Stomach (tissue), 9 donors: ENCODE data around the gene TNFRSF6B. TPM values are rescaled to one million over a fixed set of nuclear protein-coding genes. Genes with fewer than 3 reads are reported as not detected.

Source experiments
- DNase-seq, 2 donors: peaks; one replicate each; pipeline versions ENCODE4 v3.0.0 to v3.0.0-alpha.2; 2013 to 2019
- H3K27ac ChIP-seq, 5 donors: fragments of 200-600 bp in 4 of 5; sonication (generic) in 4 of 5; one replicate each; pipeline ENCODE4 v1.5.1; 2013 to 2019; ENCODE audit warnings: mild to moderate bottlenecking in 1 of 5, moderate library complexity in 1 of 5
- H3K27me3 ChIP-seq, 3 donors: fragments of 200-600 bp; sonication (generic); one replicate each; pipeline ENCODE4 v1.5.1; 2017 to 2019; ENCODE audit warnings: mixed run types in 1 of 3
- H3K36me3 ChIP-seq, 4 donors: fragments of 200-600 bp; sonication (generic); 1 replicate in 3 of 4; 2 replicates in 1 of 4; pipeline ENCODE4 v1.5.1; 2016 to 2019
- H3K4me1 ChIP-seq, 4 donors: fragments of 200-600 bp; sonication (generic); one replicate each; pipeline ENCODE4 v1.5.1; 2016 to 2019
- H3K4me3 ChIP-seq, 4 donors: fragments of 200-600 bp; sonication (generic) in 3 of 4; one replicate each; pipeline ENCODE4 v1.5.1; 2016 to 2019; ENCODE audit warnings: mild to moderate bottlenecking in 1 of 4
- H3K9me3 ChIP-seq, 4 donors: fragments of 200-600 bp; sonication (generic); one replicate each; pipeline ENCODE4 v1.5.1; 2016 to 2019
- EP300 ChIP-seq: sonication (generic); formaldehyde crosslinking; IDR thresholded peaks from one replicate; pipeline ENCODE4 v1.6.1; 2017; ENCODE audit warnings: antibody characterized with exemption
- POLR2A ChIP-seq, 4 donors: fragments of 450-650 bp; IDR thresholded peaks; one replicate each; pipeline ENCODE4 v1.6.1; 2016; ENCODE audit warnings: antibody characterized with exemption in 4 of 4, control low read depth in 2 of 4, mild to moderate bottlenecking in 1 of 4, moderate library complexity in 1 of 4
- POLR2AphosphoS5 ChIP-seq, 3 donors: sonication (generic); formaldehyde crosslinking; IDR thresholded peaks; one replicate each; pipeline ENCODE4 v1.6.1; 2016; ENCODE audit warnings: antibody characterized with exemption in 3 of 3
- WGBS, 5 donors: extraction: QIAGEN DNeasy Blood & Tissue Kit in 3 of 5; methylation state at CpG; one replicate each; pipeline versions ENCODE4 v1.1.5 to v1.1.7; 2013 to 2018; 5-methylcytosine and 5-hydroxymethylcytosine counted together
- intact Hi-C: fragments of 100-400 bp; cut with DNase I; formaldehyde crosslinking; loops from one replicate; pipeline ENCODE4 v1.15.1; 2023; ENCODE audit warnings: low total_unique reads
- polyA plus RNA-seq, 3 donors: library from polyadenylated mRNA; stranded (reverse); fragments of 200-250 nt; gene quantifications; one replicate each; pipeline ENCODE4 v1.2.3, GENCODE V29; 2013
- total RNA-seq, 5 donors: library from RNA; depleted of rRNA; stranded (reverse); fragments of >200 nt; gene quantifications; one replicate each; pipeline versions ENCODE4 v1.1.0 to v1.2.3, GENCODE V29; 2014 to 2016
- TF ChIP-seq, protein P1 (sequence below), 7 experiments: fragments of 450-650 bp in 4 of 7; fragments of 200-600 bp in 3 of 7; sonication (generic) in 3 of 7; IDR thresholded peaks; one replicate each; pipeline ENCODE4 v1.5.1; 2016 to 2019; ENCODE audit warnings: antibody characterized with exemption in 7 of 7, control low read depth in 2 of 7, mild to moderate bottlenecking in 1 of 7
- donor health status: healthy with polysubstance abuse.
- donor health status: Bipolar disorder and iron deficiency.
- donor health status: healthy.

TNFRSF6B gene
- total and polyA plus RNA-seq, 8 donors, result 1.1 to 26.2 (median 8.5) TPM; not detected in 1

DNA sequence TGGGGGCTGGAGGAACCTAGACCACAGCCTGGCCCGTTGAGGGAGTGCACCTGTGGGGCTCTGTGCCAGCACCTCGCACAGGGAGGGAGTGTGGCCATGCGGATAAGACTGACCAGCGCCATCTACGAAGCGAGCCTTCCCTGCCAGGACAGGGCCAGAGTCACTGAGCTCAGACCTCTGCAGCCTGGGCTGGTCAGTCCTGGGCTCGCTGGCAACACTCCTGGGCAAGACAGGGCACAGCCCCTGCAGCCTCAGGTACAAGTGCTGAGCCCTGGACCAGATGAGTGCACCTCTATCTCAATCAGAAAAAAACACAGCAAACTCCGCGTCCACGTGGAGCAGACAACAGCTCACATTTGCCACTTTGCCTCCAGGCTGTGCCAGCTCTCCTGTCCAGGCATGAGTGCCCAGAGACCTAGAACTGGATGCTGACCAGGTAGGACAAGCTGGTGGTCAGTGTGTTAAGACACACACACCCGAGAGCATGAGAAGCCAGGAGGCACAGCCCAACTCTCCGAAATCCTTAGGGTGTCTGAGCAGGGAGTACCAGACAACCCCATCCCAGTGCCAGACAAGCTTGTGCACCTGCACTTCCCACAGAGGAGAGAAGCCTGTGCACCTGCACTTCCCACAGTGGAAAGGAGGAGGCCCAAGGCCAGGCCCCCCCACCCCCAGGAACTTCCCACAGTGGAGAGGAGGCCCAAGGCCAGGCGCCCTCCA lies 6.5 kb downstream of the TNFRSF6B start:
- peaks cover 25 to 39% (median 35%) of the 10 kb centered on the region in 4 donors for H3K4me1 ChIP-seq
- intact Hi-C loops, result no loop called here

DNA sequence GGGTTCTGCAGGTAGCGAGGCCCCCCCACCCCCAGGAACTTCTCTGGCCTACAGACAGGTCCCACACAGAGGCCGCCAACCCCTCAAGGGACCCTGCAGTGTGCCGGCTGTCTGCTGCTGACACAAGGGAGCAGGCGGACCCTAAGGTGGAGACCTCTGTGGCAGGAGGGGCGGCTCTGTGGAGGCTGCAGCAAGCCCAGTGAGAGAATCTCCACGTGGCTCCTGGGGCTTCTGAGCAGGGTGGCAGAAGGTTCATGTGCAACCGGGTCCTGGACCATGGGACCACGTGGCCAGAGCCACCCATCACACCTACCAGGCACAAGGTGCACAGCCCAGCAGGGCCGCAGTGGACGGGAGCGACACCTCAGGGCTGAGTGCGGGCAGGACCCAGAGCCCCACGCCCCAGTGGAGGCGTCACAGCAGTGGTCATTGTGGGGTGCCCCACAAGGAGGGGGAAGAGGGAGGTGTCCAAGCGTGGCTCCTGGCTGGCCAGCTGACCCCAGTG lies 7.1 kb downstream of the TNFRSF6B start:
- Histone ChIP-seq H3K4me3 (no peak overlapping the region), H3K27ac (no peak overlapping the region), H3K27me3 (no peaks in the 10 kb centered on the region), H3K4me1 (peaks cover 25 to 36% (median 32%) of the 10 kb centered on the region in 4 donors), H3K36me3 (peaks cover 22 to 59% (median 45%) of the 10 kb centered on the region in 4 donors), H3K9me3 (no peaks in the 10 kb centered on the region)
- TF ChIP-seq, protein P1, sequence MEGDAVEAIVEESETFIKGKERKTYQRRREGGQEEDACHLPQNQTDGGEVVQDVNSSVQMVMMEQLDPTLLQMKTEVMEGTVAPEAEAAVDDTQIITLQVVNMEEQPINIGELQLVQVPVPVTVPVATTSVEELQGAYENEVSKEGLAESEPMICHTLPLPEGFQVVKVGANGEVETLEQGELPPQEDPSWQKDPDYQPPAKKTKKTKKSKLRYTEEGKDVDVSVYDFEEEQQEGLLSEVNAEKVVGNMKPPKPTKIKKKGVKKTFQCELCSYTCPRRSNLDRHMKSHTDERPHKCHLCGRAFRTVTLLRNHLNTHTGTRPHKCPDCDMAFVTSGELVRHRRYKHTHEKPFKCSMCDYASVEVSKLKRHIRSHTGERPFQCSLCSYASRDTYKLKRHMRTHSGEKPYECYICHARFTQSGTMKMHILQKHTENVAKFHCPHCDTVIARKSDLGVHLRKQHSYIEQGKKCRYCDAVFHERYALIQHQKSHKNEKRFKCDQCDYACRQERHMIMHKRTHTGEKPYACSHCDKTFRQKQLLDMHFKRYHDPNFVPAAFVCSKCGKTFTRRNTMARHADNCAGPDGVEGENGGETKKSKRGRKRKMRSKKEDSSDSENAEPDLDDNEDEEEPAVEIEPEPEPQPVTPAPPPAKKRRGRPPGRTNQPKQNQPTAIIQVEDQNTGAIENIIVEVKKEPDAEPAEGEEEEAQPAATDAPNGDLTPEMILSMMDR (IDR thresholded peaks at IDR 0.05), result no peak
- no peak for TF ChIP-seq POLR2AphosphoS5 (IDR thresholded peaks at IDR 0.05)
- TF ChIP-seq POLR2A (IDR thresholded peaks at IDR 0.05), result no peak
- no peak for TF ChIP-seq EP300
- DNase-seq, result no peak
- intact Hi-C loops, result no loop called here
- WGBS, 5 donors, result 85 to 92% (median 89%) methylated on average over 9 to 15 of the region's 15 CpGs

More for the DNA sequence above, 6.5 kb downstream of the TNFRSF6B start:
- no peaks in the 10 kb centered on the region for H3K27me3 ChIP-seq
- TF ChIP-seq EP300 (no peak), POLR2AphosphoS5 (IDR thresholded peaks at IDR 0.05) (no peak), POLR2A (IDR thresholded peaks at IDR 0.05) (no peak)
- TF ChIP-seq, protein P1 (IDR thresholded peaks at IDR 0.05), result no peak
- 64 to 78% (median 76%) methylated on average over 9 to 13 of the region's 13 CpGs for WGBS, 5 donors
- H3K36me3 ChIP-seq, result peaks cover 22 to 59% (median 45%) of the 10 kb centered on the region in 4 donors
- no peaks in the 10 kb centered on the region for H3K9me3 ChIP-seq
- DNase-seq, result no peak
- H3K27ac ChIP-seq, result no peak overlapping the region
- H3K4me3 ChIP-seq, result no peak overlapping the region

DNA sequence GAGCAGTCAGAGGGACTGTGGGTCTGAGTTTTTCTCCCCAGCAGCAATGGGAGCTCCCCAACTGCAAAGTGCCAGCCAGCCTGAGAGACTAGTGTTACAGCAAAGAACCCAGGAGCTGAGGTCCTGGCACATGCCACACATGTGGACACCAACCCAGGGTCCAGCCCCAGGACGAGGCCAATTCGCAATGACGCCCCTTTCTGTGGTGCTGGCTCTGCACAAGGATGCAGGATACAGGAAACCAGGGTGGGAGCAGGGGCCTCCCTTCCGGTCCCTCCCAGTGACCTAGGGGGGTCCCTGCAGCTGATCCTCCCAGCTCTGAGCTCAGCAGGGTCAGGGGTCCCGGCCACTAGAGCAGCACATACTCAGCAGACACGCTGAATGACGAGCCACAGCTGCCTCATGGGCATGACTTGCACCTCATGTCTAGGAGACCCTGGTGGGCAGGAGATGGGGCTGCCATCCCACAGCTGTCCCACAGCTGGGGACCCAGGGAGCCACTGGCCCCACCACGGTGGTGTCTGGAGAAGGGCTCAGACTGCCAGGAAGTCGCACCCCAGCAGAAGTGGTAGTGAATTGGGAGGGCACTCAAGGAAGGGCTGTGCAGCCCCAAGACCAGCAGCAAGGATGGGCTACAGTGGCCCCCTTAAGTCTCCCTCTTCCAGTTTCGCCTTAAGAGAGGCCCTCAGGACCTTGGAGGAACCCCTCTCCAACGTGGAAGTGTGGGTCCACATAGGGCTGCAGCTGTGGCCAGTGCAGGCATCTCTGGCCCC lies 7.7 kb downstream of the TNFRSF6B start:
- DNase-seq, result no peak
- Histone ChIP-seq H3K4me1 (peaks cover 25 to 36% (median 32%) of the 10 kb centered on the region in 4 donors), H3K27ac (no peak overlapping the region), H3K27me3 (no peaks in the 10 kb centered on the region), H3K36me3 (peaks cover 22 to 63% (median 48%) of the 10 kb centered on the region in 4 donors), H3K9me3 (no peaks in the 10 kb centered on the region), H3K4me3 (no peak overlapping the region)
- TF ChIP-seq POLR2AphosphoS5 (IDR thresholded peaks at IDR 0.05), result no peak
- TF ChIP-seq EP300, result no peak
- no peak for TF ChIP-seq POLR2A (IDR thresholded peaks at IDR 0.05)
- TF ChIP-seq, protein P1 (IDR thresholded peaks at IDR 0.05), result no peak
- 84 to 98% (median 92%) methylated on average over 7 to 11 of the region's 11 CpGs for WGBS, 5 donors
- intact Hi-C loops, result no loop called here

DNA sequence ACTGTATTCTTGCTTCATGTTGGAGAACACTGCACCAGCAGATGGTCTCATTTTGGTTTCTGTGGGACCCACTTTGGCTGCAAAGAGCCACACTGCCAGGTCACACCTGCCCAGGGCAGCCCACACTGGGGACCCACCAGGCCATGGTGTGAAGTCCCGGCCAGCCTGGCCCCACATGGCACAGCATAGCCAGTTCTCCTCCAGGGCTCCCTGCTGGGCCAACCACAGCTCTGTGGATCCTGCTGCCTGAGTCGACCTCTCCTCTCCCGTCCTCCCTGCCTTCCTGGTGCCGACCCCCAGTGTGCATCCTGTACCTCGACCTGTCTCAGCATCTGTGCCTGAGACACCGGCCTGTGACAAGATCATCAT lies 8.3 kb downstream of the TNFRSF6B start:
- peaks cover 25 to 69% (median 49%) of the 10 kb centered on the region in 4 donors for H3K36me3 ChIP-seq
- TF ChIP-seq POLR2AphosphoS5 (IDR thresholded peaks at IDR 0.05), result no peak
- TF ChIP-seq, protein P1 (IDR thresholded peaks at IDR 0.05), result no peak
- no peak for TF ChIP-seq POLR2A (IDR thresholded peaks at IDR 0.05)
- no peak for TF ChIP-seq EP300
- no peak for DNase-seq
- H3K9me3 ChIP-seq, result no peaks in the 10 kb centered on the region
- H3K27me3 ChIP-seq, result no peaks in the 10 kb centered on the region
- intact Hi-C loops, result no loop called here
- H3K4me3 ChIP-seq, result no peak overlapping the region
- WGBS, 5 donors, result 76 to 94% (median 84%) methylated on average over 6 of the region's 6 CpGs
- H3K4me1 ChIP-seq, result peaks cover 25 to 36% (median 33%) of the 10 kb centered on the region in 4 donors
- no peak overlapping the region for H3K27ac ChIP-seq
